ENCODE results near the gene CRYL1.

The CRYL1 gene

GRCh38 chr13:20362484-20363041 lies 163.1 kb downstream of the CRYL1 start:
- no peak for DNase-seq

GRCh38 chr13:20360835-20361412 lies 164.7 kb downstream of the CRYL1 start:
- DNase-seq: no peak

GRCh38 chr13:20360041-20360491 lies 165.6 kb downstream of the CRYL1 start:
- DNase-seq: no peak

- no peak for DNase-seq
Observed at GRCh38 chr13:20359335-20359734, 166.3 kb downstream of the CRYL1 start.

- DNase-seq: no peak
Observed at GRCh38 chr13:20358022-20358421, 167.6 kb downstream of the CRYL1 start.

- DNase-seq: no peak
Observed at GRCh38 chr13:20356444-20356843, 169.2 kb downstream of the CRYL1 start.

GRCh38 chr13:20354722-20355121 lies 170.9 kb downstream of the CRYL1 start:
- no peak for DNase-seq

- no peak for DNase-seq
Observed at GRCh38 chr13:20353973-20354372, 171.7 kb downstream of the CRYL1 start.

Measured in stimulated activated CD4-positive, alpha-beta T cell treated with anti-CD3 and anti-CD28 coated beads, Interleukin-2, amount 100 ng/mL, for 24 hours (primary cell).